Measurements from ENCODE around the gene GPR158.

The GPR158 gene

DNA sequence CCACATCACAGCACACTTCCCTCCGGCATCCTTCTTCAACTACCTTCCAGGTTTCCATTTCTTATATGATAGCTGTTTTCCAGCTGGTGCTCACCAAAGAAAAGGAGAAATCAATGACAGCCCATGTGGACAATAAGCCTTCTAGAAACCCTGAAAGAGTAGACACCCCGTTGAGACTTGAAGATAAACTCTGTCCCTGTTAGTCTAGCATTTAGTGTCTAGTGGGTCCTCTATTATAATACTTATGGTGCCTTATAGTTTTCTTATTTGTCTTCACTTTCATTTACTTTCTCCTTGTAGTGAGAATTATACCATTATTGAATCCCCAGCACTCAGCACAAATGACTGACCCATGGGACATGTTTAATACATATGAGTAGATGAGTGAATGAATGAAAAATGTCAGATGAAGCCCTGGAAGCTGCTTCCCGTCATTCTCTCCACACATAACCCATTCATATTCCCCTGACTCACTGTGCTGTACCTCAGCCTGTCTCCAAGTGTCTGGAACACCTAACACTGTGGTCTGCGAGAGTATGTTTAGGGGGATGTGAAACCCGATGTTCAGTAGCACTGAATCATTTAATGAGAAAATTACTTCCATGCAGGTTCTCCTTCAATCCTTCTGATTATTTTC lies 377.6 kb downstream of the GPR158 start:
- Histone ChIP-seq H4K20me1 (ENCODE audit: insufficient read depth, low read length, poor library complexity, severe bottlenecking) (no peaks in the 10 kb centered on the region), H3K9me2 (replicated peaks; ENCODE audit: low read depth, low read length) (no peaks in the 10 kb centered on the region), H3K4me1 (ENCODE audit: insufficient read depth, low read length, poor library complexity, severe bottlenecking) (no peaks in the 10 kb centered on the region), H3K9me3 (ENCODE audit: insufficient read depth, low read depth, low read length) (no peaks in the 10 kb centered on the region), H3F3A (ENCODE audit: low read depth) (no peaks in the 10 kb centered on the region), H3K27me3 (ENCODE audit: insufficient read depth, low read length, poor library complexity, severe bottlenecking) (no peaks in the 10 kb centered on the region), H3K79me2 (ENCODE audit: insufficient read depth, low read length) (no peaks in the 10 kb centered on the region), H2AFZ (ENCODE audit: low read length) (no peak overlapping the region), H3K36me3 (ENCODE audit: insufficient read depth, low read length) (no peaks in the 10 kb centered on the region), H3K4me3 (ENCODE audit: low read length, poor library complexity, severe bottlenecking) (no peak overlapping the region), H3K9ac (ENCODE audit: low read depth, low read length, poor library complexity, severe bottlenecking) (no peak overlapping the region), H3K4me2 (ENCODE audit: low read depth, low read length, poor library complexity, severe bottlenecking) (no peak overlapping the region)
- TF ChIP-seq, protein P1, sequence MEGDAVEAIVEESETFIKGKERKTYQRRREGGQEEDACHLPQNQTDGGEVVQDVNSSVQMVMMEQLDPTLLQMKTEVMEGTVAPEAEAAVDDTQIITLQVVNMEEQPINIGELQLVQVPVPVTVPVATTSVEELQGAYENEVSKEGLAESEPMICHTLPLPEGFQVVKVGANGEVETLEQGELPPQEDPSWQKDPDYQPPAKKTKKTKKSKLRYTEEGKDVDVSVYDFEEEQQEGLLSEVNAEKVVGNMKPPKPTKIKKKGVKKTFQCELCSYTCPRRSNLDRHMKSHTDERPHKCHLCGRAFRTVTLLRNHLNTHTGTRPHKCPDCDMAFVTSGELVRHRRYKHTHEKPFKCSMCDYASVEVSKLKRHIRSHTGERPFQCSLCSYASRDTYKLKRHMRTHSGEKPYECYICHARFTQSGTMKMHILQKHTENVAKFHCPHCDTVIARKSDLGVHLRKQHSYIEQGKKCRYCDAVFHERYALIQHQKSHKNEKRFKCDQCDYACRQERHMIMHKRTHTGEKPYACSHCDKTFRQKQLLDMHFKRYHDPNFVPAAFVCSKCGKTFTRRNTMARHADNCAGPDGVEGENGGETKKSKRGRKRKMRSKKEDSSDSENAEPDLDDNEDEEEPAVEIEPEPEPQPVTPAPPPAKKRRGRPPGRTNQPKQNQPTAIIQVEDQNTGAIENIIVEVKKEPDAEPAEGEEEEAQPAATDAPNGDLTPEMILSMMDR (conservative IDR thresholded peaks at IDR 0.05; ENCODE audit: low read length): no peak
- TF ChIP-seq EZH2phosphoT487 (IDR thresholded peaks at IDR 0.05; ENCODE audit: borderline replicate concordance): no peak

- H3F3A ChIP-seq (ENCODE audit: low read depth): no peaks in the 10 kb centered on the region
Measured at GRCh38 chr10:25555865-25556264, 381.1 kb downstream of the GPR158 start.

DNA sequence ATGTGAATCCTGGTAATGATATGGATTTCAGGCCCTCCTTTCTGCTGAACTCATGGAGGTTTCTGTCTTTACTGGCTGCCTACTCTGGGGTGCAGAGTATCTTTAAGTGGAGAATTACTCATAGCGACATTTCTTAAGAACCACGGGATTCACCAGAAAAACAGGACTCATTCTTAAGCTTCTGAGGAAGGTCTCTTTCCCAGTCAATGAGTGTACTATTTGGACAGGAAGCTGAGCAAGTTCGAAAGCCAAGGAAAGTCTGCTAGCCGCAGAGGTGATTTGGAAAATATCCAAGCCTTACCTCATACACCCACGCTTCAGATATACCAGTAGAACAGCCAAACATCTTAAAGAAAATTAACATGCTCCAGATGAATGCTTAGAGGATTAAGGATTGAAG lies 381.7 kb downstream of the GPR158 start:
- Histone ChIP-seq H4K20me1 (ENCODE audit: insufficient read depth, low read length, poor library complexity, severe bottlenecking) (no peaks in the 10 kb centered on the region), H3F3A (ENCODE audit: low read depth) (no peaks in the 10 kb centered on the region), H3K4me3 (ENCODE audit: low read length, poor library complexity, severe bottlenecking) (no peak overlapping the region), H3K9ac (ENCODE audit: low read depth, low read length, poor library complexity, severe bottlenecking) (no peak overlapping the region), H3K4me1 (ENCODE audit: insufficient read depth, low read length, poor library complexity, severe bottlenecking) (no peaks in the 10 kb centered on the region), H2AFZ (ENCODE audit: low read length) (no peak overlapping the region), H3K36me3 (ENCODE audit: insufficient read depth, low read length) (no peaks in the 10 kb centered on the region), H3K79me2 (ENCODE audit: insufficient read depth, low read length) (no peaks in the 10 kb centered on the region), H3K4me2 (ENCODE audit: low read depth, low read length, poor library complexity, severe bottlenecking) (no peak overlapping the region), H3K9me2 (replicated peaks; ENCODE audit: low read depth, low read length) (no peaks in the 10 kb centered on the region), H3K27me3 (ENCODE audit: insufficient read depth, low read length, poor library complexity, severe bottlenecking) (no peaks in the 10 kb centered on the region), H3K9me3 (ENCODE audit: insufficient read depth, low read depth, low read length) (no peaks in the 10 kb centered on the region)
- no peak for TF ChIP-seq EZH2phosphoT487 (IDR thresholded peaks at IDR 0.05; ENCODE audit: borderline replicate concordance)
- TF ChIP-seq, protein P1 (conservative IDR thresholded peaks at IDR 0.05; ENCODE audit: low read length): no peak

More at GRCh38 chr10:25555865-25556264, 381.1 kb downstream of the GPR158 start:
- H4K20me1 ChIP-seq (ENCODE audit: insufficient read depth, low read length, poor library complexity, severe bottlenecking): no peaks in the 10 kb centered on the region
- no peaks in the 10 kb centered on the region for H3K9me2 ChIP-seq (replicated peaks; ENCODE audit: low read depth, low read length)
- no peak overlapping the region for H2AFZ ChIP-seq (ENCODE audit: low read length)
- no peaks in the 10 kb centered on the region for H3K9me3 ChIP-seq (ENCODE audit: insufficient read depth, low read depth, low read length)
- H3K36me3 ChIP-seq (ENCODE audit: insufficient read depth, low read length): no peaks in the 10 kb centered on the region
- no peaks in the 10 kb centered on the region for H3K4me1 ChIP-seq (ENCODE audit: insufficient read depth, low read length, poor library complexity, severe bottlenecking)
- H3K9ac ChIP-seq (ENCODE audit: low read depth, low read length, poor library complexity, severe bottlenecking): no peak overlapping the region
- no peaks in the 10 kb centered on the region for H3K79me2 ChIP-seq (ENCODE audit: insufficient read depth, low read length)
- H3K4me2 ChIP-seq (ENCODE audit: low read depth, low read length, poor library complexity, severe bottlenecking): no peak overlapping the region
- H3K27me3 ChIP-seq (ENCODE audit: insufficient read depth, low read length, poor library complexity, severe bottlenecking): no peaks in the 10 kb centered on the region
- TF ChIP-seq EZH2phosphoT487 (IDR thresholded peaks at IDR 0.05; ENCODE audit: borderline replicate concordance): no peak
- TF ChIP-seq, protein P1 (conservative IDR thresholded peaks at IDR 0.05; ENCODE audit: low read length): peak; percentile 44
- H3K4me3 ChIP-seq (ENCODE audit: low read length, poor library complexity, severe bottlenecking): no peak overlapping the region
